PC-9 (cell line): Measurements from ENCODE around the gene DNAH14.
"Not testable (repeated sequence)": the region's sequence is repeated elsewhere in the genome, so short reads cannot be mapped to it uniquely, and the experiment has no call there.

Experiments used
- CTCF ChIP-seq: fragments of 200-600 bp; sonication (generic); conservative IDR thresholded peaks from 2 replicates; pipeline ENCODE4 v1.6.1; 2017; ENCODE audit warnings: mixed run types, antibody characterized with exemption, mild to moderate bottlenecking, moderate library complexity
- EZH2 ChIP-seq: fragments of 200-600 bp; sonication (generic); IDR thresholded peaks from 2 replicates; pipeline ENCODE4 v1.8.0; 2017; ENCODE audit warnings: antibody characterized with exemption, low read depth

DNA sequence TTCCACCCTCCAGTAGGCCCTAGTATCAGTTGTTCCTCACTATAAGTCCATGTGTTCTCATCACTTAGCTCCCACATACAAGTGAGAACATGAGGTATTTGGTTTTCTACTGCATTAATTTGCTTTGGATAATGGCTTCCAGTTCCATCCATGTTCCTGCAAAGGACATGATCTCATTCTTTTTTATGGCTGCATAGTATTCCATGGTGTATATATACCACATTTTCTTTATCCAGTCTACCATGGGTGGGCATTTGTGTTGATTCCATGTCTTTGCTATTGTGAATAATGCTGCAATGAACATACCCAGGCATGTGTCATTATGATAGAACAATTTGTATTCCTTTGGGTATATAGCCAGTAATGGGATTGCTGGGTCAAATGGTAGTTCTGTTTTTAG is 218.3 kb downstream of the DNAH14 start:
- not testable (repeated sequence) for TF ChIP-seq CTCF, EZH2
